ENCODE results near the gene RPS15A. TPM values are rescaled to one million over a fixed set of nuclear protein-coding genes. Genes with fewer than 3 reads are reported as not detected.
A peak's percentile ranks its signal among the peaks of the same experiment; 100 is the strongest.

The RPS15A gene
- total RNA-seq = 1,000 to 10,000 TPM; 1,367 to 1,664 TPM
- polyA plus RNA-seq (2013, experiment 1 of 2) = 2,058 TPM
- polyA plus RNA-seq (2013, experiment 2 of 2) = 2,051 TPM
- long read RNA-seq, experiment 1, transcript RPS15A-201 (5 exons, 2,203 nt) = major isoform, 42 of 735 reads
- long read RNA-seq, experiment 1, transcript RPS15A-203 (5 exons, 525 nt) = minor isoform, 8 of 735 reads
- long read RNA-seq, experiment 1, partial matches to known transcripts = 672 of 735 reads
- long read RNA-seq, experiment 1, other reads (novel, unspliced or antisense) = 11 of 735 reads
- long read RNA-seq, experiment 2, transcript RPS15A-203 (5 exons, 525 nt) = major isoform, 307 of 341 reads
- long read RNA-seq, experiment 2, transcript RPS15A-201 (5 exons, 2,203 nt) = minor isoform, 26 of 341 reads
- long read RNA-seq, experiment 2, partial matches to known transcripts = 5 of 341 reads
- long read RNA-seq, experiment 2, other reads (novel, unspliced or antisense) = 3 of 341 reads
- long read RNA-seq, experiment 3, transcript RPS15A-203 (5 exons, 525 nt) = major isoform, 773 of 878 reads
- long read RNA-seq, experiment 3, transcript RPS15A-201 (5 exons, 2,203 nt) = minor isoform, 32 of 878 reads
- long read RNA-seq, experiment 3, partial matches to known transcripts = 63 of 878 reads
- long read RNA-seq, experiment 3, other reads (novel, unspliced or antisense) = 4 of 878 reads
- long read RNA-seq, experiment 4, partial matches to known transcripts = 9 of 12 reads
- long read RNA-seq, experiment 4, other reads (novel, unspliced or antisense) = 0 of 12 reads

- H3K36me3 ChIP-seq (ENCODE audit: control insufficient read depth, insufficient read depth, low read length) = peaks cover 83% of the 10 kb centered on the region
- peak within 1 kb of the TSS; percentile 95 for H3K4me3 ChIP-seq (ENCODE audit: low read length)
- no peaks in the 10 kb centered on the region for H3K9me3 ChIP-seq (ENCODE audit: control insufficient read depth, low read length)
- peak within 1 kb of the TSS; percentile 90 for H3K27ac ChIP-seq (ENCODE audit: low read depth, low read length)
- Mint-ChIP-seq H3K27me3 (ENCODE audit: insufficient read depth) (no peaks in the 10 kb centered on the region), H3K9me3 (peaks cover 3% of the 10 kb centered on the region), H3K4me1 (peaks cover 34% of the 10 kb centered on the region), H3K27ac (peak within 1 kb of the TSS; percentile 96), H3K36me3 (ENCODE audit: low read depth) (peaks cover 87% of the 10 kb centered on the region), H3K4me3 (peak within 1 kb of the TSS; percentile 94)
- H3K4me1 ChIP-seq (ENCODE audit: control insufficient read depth, insufficient read depth, low read length) = peaks cover 5% of the 10 kb centered on the region
- H3K27me3 ChIP-seq (ENCODE audit: control insufficient read depth, insufficient read depth, low read length, poor library complexity, severe bottlenecking) = no peaks in the 10 kb centered on the region
- TF ChIP-seq, protein P1, sequence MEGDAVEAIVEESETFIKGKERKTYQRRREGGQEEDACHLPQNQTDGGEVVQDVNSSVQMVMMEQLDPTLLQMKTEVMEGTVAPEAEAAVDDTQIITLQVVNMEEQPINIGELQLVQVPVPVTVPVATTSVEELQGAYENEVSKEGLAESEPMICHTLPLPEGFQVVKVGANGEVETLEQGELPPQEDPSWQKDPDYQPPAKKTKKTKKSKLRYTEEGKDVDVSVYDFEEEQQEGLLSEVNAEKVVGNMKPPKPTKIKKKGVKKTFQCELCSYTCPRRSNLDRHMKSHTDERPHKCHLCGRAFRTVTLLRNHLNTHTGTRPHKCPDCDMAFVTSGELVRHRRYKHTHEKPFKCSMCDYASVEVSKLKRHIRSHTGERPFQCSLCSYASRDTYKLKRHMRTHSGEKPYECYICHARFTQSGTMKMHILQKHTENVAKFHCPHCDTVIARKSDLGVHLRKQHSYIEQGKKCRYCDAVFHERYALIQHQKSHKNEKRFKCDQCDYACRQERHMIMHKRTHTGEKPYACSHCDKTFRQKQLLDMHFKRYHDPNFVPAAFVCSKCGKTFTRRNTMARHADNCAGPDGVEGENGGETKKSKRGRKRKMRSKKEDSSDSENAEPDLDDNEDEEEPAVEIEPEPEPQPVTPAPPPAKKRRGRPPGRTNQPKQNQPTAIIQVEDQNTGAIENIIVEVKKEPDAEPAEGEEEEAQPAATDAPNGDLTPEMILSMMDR (conservative IDR thresholded peaks at IDR 0.05) = no peak
- peak within 1 kb of the TSS; percentile 98 for H3K9ac ChIP-seq (ENCODE audit: extremely low read depth, low read length, poor library complexity, severe bottlenecking)
- peak; percentile 98 for DNase-seq
- 4 to 9% methylated on average over 47 to 60 of the region's 60 CpGs for WGBS, 2 experiments (ENCODE audit: insufficient coverage in 1 of 2, insufficient read length in 1 of 2)
Measured at GRCh38 chr16:18789850-18790706, at the start of gene RPS15A. Gene RPS15A, minus strand, starts transcription at chr16:18790334. Its CDS starts 1,221 bp downstream, at chr16:18789113.

- Histone ChIP-seq H3K9ac (ENCODE audit: extremely low read depth, low read length, poor library complexity, severe bottlenecking) (no peak overlapping the region), H3K4me1 (ENCODE audit: control insufficient read depth, insufficient read depth, low read length) (no peaks in the 10 kb centered on the region), H3K9me3 (ENCODE audit: control insufficient read depth, low read length) (no peaks in the 10 kb centered on the region), H3K36me3 (ENCODE audit: control insufficient read depth, insufficient read depth, low read length) (peaks cover 93% of the 10 kb centered on the region), H3K4me3 (ENCODE audit: low read length) (no peak overlapping the region), H3K27me3 (ENCODE audit: control insufficient read depth, insufficient read depth, low read length, poor library complexity, severe bottlenecking) (no peaks in the 10 kb centered on the region), H3K27ac (ENCODE audit: low read depth, low read length) (no peak overlapping the region)
- no peaks in the 10 kb centered on the region for H3K27me3 Mint-ChIP-seq (ENCODE audit: insufficient read depth)
- WGBS, 2 experiments (ENCODE audit: insufficient coverage in 1 of 2, insufficient read length in 1 of 2) = 93% methylated on average over 3 to 5 of the region's 6 CpGs
- no peak overlapping the region for H3K4me3 Mint-ChIP-seq
- TF ChIP-seq, protein P1 (conservative IDR thresholded peaks at IDR 0.05) = no peak
- no peaks in the 10 kb centered on the region for H3K9me3 Mint-ChIP-seq
- no peaks in the 10 kb centered on the region for H3K4me1 Mint-ChIP-seq
- H3K27ac Mint-ChIP-seq = peak overlapping the region; percentile 75
- no peak for DNase-seq
- peaks cover 84% of the 10 kb centered on the region for H3K36me3 Mint-ChIP-seq (ENCODE audit: low read depth)
Measured at GRCh38 chr16:18839555-18839954, 49.4 kb upstream of the RPS15A start.

DNA sequence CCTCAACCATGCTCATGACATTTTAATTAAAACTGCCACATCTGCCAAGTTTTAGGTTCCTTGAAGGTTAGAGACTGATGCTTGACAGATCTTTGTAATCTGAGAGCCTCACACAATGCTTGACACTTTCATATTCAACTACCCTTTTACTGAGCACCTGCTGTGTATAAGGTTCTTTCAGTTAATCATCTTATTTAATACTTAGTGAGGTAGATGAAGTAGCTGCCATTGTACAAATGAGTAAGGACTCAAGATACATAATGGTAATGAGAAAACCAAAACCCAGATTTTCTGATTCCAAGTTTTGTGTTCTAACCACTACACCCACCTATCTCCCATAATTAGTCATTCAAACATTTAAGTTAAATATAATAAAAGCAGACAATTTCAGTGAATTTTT, 46.6 kb upstream of the RPS15A start:
- H3K4me3 ChIP-seq (ENCODE audit: low read length) = no peak overlapping the region
- Mint-ChIP-seq H3K27me3 (ENCODE audit: insufficient read depth) (no peaks in the 10 kb centered on the region), H3K36me3 (ENCODE audit: low read depth) (peaks cover 82% of the 10 kb centered on the region)

More for the DNA sequence above, 46.6 kb upstream of the RPS15A start:
- Mint-ChIP-seq H3K4me1 (no peaks in the 10 kb centered on the region), H3K9me3 (no peaks in the 10 kb centered on the region), H3K4me3 (no peak overlapping the region), H3K27ac (peak overlapping the region; percentile 64)
- peaks cover 5% of the 10 kb centered on the region for H3K4me1 ChIP-seq (ENCODE audit: control insufficient read depth, insufficient read depth, low read length)
- H3K9ac ChIP-seq (ENCODE audit: extremely low read depth, low read length, poor library complexity, severe bottlenecking) = no peak overlapping the region
- H3K27me3 ChIP-seq (ENCODE audit: control insufficient read depth, insufficient read depth, low read length, poor library complexity, severe bottlenecking) = no peaks in the 10 kb centered on the region
- H3K27ac ChIP-seq (ENCODE audit: low read depth, low read length) = no peak overlapping the region
- no peak for DNase-seq
- H3K36me3 ChIP-seq (ENCODE audit: control insufficient read depth, insufficient read depth, low read length) = peaks cover 98% of the 10 kb centered on the region
- TF ChIP-seq, protein P1 (conservative IDR thresholded peaks at IDR 0.05) = no peak
- H3K9me3 ChIP-seq (ENCODE audit: control insufficient read depth, low read length) = no peaks in the 10 kb centered on the region
